Hypothalamus (tissue), 51 donors: ENCODE measurements around the gene ETFRF1.
A peak's percentile ranks its signal among the peaks of the same experiment; 100 is the strongest.

Experiments
- DNase-seq, 51 donors: peaks; one replicate each; lab custom pipeline; 2025; lab: John Stamatoyannopoulos, UW

Gene ETFRF1, protein sequence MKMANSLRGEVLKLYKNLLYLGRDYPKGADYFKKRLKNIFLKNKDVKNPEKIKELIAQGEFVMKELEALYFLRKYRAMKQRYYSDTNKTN

DNA sequence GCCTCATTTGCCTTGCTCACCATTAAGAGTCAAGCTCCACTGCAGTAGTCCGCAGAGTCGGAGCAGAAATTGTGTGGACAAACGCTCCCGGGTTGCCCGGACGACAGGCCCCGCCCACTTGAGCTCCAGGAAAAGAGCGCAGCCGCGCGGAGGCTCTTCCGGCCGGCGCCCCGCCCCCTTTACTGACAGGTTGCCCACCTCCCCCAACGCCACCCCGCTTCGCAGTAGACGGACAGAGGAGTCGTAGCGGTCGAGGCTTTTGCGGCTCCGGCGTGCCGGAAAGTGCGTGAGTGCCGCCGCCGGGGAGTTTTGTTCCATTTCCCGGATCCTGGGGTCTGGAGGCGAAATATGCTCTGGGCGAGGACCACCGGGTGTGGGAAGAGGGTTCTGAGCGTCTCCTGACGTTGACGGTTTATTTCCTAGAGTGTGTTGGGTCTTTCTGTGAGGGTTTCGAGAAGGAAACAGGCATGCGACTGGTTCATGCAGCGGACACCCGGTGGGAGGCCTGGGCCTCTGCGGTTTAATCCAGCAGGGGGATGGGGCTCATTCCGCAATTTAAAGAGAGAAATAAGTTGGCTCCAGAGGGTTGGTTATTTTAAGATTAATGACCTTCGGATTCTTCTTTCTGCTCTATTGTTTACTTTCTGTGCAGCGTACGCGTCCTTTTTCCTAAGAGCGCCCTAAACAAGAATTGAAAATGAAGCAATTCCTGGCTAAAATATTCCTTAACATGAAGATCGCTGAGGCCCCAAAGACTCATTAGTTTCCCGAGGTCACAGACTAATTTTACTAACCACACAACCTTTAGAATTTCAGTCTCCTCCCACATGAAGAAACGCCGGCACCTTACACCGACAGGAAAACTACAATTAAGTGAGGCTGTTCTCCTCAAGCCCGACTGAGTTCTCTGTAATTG, at the start of gene ETFRF1, which contains the start of gene DNAI7:
Gene ETFRF1, plus strand, starts transcription at position 182 of the 916 bp plus-strand sequence. CDS start 8,720 bp downstream, outside the sequence.
Gene DNAI7, minus strand, starts transcription at position 105 of the 916 bp plus-strand sequence. Its CDS starts 82 bp downstream, at position 23.
- peak; percentile 34 to 95 (median 88) for DNase-seq

DNA sequence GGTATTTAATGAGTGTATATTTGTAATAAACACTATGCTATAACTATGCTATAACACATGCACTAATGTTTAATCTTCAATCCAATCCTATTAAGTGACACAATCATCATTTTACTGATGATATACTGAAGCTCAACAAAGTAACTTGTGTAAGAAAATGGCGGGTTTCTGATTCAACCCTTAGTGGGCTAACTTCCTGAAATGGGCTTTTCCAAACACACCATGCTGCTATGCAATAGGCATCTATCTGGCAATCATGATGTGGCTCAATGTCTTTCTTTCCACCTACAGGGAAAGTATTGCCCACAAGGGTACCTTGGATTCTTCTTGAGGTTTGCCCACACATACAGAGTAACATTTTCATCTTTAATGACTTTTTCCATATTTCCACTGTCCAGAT, 48.4 kb upstream of the ETFRF1 start:
- DNase-seq, result no peak

DNA sequence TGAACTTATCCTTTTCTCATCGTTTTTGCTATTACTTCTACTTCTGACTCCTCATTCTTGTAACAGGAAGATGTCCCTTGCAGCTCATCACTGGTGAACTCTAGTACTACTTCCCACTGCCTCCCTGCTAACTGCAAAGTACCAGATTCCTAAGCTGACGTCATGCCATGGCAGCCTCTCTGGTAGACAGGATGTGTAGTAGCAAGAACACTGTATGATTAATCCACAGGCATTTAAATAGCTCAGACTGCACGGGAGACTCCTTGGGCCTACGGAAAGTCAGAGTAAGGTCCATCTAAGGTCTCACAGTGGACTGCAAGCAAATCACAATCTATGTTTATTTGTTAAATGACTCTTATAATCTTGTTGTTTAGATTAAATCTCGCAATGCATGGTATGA, 43.6 kb upstream of the ETFRF1 start:
- DNase-seq, result peak in 1 of 51 donors; percentile 33

DNA sequence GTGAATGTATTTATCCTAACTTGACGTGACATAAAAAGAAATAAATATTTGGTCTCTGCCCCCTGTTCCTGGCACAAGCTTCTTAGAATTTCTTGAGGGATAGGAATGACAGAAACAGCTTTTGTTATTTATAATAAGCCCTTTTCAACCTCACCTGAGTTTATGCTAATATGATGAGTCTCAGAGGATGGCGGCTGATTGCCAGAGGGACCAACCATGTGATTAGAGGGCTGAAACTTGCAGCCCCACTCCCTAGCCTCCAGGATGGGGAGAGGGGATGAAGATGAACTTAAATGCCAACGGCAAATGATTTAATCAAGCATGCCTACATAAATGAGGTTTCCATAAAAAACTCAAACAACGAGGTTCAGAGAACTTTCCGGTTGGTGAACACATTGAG, 43.0 kb upstream of the ETFRF1 start:
- DNase-seq, result no peak

DNA sequence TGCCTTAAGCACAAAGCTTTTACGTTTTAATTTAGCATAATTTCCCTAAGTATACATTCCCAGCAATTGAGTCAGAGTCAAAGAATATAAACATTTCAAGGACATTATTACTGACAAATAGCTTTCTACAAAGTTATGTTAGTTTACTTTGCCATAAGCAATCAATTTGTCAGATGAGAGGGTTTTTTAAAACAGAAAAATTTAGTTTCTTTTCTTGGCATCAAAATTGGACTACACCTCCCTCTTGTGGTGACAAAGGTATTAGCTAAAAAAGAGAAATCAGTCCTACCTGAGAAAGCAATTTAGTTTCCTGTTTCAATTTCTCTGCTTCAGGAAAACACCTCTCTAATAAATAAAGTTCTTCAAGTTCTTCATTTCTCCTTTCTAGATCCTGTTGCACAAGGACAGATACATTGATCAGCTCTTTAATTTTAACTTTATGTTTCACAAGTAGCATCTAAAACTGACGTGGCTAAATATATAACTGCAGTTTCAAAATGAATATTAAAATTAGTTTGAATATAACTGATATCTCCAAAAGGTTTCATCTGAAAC, 39.9 kb upstream of the ETFRF1 start:
- DNase-seq, result no peak

DNA sequence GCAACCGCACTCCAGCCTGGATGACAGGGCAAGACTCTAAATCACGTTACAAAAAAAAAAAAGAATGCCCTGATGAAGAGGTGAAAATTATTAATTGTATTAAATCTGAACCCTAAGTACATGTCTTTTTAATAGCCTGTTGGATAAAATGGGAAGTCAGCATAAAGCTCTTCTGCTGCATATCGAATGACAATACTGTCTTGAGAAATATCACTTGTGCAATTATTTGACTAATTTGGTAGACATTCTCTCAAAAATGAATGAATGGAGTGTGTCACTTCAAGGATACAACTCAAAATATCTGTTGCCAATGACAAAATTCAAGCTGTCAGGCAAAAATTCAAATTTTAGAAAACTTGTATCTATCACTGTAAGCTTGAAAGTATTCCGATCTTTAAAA, 39.0 kb upstream of the ETFRF1 start:
- DNase-seq, result no peak

DNA sequence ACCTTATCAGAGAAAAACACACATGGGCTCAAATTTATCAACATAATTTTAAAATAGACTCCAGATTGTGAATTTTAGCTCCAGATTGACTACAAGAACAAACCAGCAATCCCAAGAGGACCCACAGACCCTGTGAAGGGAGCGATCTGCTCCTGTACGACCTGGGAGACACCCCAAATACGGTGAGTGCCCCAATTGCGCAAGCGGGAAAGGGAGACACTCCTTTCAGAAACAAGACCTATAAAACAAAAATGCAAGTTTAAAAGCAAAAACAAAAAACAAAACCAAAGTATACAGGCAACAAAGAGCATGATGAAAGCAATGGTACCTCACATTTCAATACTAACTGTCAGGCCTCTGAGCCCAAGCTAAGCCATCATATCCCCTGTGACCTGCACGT, 32.2 kb upstream of the ETFRF1 start:
- no peak for DNase-seq

DNA sequence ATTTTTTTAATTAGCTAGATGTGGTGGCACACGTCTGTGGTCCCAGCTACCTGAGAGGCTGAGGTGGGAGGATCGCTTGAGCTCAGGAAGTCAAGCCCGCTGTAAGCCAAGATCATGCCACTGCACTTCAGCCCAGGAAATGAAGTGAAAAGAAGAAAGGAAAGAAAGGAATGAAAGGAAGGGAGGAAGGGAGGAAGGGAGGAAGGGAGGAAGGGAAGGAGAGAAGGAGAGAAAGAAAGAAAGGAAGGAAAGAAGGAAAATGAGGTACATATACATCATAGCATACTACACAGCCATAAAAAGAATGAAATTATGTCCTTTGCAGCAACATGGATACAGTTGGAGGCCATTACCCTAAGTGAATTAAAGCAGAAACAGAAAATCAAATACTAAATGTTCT, 12.3 kb upstream of the ETFRF1 start:
- no peak for DNase-seq

DNA sequence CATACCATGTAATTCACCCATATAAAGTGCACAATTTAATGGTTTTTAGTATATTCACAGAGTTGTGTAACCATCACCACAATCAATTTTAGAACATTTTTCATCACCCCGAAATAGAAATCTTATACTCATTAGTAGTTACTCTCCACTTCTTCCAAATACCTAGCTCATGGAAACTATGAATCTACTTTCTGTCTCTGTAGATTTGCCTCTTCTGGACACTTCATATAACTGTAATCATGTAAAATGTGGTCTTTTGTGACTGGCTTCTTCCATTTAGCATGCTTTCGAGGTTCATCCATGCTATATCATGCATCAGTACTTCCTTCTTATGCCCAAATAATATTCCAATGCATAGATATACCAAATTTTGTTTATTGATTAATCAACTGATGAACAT, 10.9 kb upstream of the ETFRF1 start:
- no peak for DNase-seq

DNA sequence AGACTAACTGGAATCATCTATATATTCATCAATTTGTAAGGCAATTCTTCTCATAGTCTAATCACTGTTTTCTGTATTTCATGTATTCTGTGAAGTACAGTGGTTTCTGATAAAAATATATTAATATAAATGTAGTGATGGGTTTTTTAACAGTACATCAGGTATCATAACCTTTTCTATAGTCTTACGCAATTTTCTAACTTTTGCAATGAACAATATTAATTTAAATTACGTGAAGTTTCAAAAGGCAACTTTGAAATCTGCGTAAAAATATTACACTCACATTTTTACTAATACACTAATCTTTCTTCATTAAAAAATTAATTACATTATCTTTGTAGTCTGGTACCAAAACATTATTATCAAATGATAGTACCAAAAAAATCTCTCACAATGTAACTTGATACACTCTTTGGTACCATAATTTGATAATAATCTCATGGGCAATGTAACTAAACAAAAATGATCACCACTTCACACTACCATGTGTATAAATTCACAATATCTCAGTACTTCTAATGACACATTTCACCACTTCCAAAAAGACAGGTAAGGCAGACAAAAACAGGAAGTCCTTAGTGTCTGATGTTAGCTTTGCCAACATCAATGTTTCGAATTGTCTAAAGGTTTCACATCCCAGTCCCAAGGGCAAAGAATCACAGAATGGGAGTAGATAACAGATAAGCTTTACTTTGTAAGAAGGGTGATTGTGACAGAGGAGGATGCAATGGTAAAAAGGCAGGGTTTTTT, 8.8 kb upstream of the ETFRF1 start:
- no peak for DNase-seq

DNA sequence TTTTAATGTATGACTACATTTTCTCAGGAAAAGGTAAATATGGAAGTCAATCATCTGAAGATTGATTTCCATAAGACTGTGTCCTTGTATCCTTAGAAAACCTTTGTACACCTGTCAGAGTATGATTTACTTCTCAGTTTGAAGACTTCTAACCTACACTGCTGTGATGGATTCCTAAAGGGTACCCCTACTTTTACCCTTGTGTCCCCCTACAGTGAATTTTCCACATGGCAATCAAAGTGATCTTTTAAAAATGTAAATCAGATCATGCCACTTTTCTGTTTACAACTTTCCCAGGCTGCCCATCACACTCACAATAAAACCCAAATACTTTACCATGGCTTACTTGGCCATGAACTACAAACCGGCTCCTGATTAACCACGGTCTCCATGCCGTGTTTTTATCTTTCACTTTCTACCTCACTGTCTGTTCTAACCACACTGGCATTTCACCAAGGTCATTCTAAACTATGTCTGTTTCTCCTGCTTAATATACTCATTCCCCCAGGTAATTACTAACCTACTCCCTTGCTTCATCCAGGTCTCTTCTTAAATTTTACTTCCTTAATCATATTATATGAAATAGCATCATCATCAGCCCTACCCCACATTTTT, 8.1 kb upstream of the ETFRF1 start:
- no peak for DNase-seq

DNA sequence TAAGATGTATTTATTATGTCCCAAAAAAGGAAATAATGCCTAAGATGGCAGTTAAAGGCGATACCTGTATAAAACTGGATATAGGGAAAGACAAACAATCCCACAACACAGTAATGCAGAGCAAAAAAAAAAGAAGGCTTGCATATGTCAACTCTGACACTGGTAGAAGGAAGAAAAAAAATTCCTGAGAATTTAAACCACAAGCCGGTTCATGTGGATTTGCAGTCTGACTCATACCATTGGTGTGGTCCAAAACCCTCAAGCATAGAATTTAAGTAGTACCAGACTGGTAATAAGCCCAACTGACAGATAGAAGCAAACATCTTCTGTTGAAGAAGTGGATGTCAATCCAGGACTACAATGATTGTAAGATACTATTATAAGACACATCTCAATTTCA, 7.3 kb upstream of the ETFRF1 start:
- no peak for DNase-seq

DNA sequence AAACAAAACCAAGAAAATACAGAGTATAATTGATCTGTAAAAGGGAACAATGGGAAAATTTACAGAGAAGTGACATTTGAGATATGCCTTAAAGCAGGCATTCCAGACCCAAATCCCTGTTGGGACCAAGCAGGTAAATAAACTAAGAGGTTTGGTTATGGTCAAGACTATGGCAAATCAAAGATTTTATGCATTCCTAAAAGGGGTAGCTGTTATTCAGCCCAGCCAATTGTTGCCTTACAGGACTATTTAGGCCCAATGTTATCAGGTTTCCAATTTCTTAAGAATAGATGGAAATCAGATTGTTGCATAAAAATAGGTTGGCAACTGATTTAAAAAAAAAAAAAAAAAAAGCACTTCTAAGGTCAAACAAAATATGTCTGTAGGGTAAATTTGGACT, 5.4 kb upstream of the ETFRF1 start:
- no peak for DNase-seq

DNA sequence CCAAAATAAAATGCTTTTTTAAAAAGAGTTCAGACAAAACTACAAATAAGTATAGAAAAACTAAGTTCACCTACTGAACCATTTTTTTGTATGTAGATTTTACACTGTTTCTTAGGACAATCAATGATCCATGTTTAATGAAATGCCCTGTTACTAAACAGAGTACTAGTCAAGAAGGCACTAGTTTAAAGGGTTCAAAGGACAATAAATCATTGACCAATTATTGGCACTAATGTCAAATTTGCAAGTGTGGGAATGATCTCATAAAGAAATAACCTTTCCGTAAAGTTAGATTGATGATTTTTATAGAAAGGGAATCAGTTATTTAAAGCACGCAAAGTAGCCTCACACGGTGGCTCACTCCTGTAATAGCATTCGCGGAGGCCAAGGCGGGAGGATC, 4.2 kb upstream of the ETFRF1 start:
- DNase-seq, result no peak

DNA sequence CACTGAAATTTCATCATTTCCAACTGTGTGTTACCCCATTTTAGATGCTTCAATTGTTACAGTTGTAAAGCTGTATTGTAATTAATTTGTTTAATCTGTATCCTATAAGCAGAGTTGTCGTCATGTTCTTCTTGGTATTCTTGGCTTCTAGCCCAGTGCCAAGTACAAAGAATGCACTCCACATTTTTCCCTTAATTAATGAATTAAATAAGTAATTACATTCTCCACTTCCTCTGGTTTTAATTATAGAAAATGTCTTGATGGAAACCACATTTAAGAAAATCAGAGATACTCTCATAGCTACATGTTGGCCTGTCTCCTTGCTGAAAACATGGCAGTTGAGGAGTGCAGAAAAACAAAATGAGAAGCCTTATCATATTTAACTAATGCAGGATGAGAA, 823 bp upstream of the ETFRF1 start:
- no peak for DNase-seq

DNA sequence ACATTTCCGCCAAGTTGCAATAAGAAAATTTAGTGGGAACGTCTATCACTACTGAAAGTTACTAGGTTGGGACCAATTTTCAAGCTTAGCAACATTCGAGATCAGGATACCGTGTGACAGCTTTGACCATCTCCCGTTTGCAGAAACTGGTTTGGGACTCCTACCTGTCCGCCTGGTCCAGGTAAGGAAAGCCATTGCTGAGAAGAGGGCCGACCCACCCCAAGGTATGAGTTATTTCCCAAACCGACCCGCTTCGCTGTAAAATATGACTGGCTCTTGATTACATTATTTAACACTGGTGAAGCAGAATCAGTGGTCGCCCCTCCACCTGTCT, 348 bp upstream of the ETFRF1 start:
- peak in 1 of 51 donors; percentile 60 for DNase-seq

DNA sequence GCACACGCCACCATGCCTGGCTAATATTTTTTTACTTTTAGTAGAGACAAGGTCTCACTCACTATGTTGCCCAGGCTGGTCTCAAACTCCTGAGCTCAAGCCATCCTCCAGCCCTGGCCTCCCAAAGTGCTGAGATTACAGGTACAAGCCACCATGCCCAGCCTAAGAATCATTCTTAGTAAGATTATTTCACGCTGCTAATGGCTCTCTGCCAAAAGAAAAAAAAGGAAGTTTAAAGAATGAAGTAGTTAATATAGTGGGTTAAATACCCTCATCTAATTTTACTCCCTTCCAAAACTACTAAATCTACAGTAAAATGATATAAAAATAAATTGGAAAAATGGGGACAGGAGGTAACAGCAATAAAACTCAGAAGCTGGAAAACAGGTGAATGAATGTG, 2.6 kb downstream of the ETFRF1 start:
- no peak for DNase-seq

DNA sequence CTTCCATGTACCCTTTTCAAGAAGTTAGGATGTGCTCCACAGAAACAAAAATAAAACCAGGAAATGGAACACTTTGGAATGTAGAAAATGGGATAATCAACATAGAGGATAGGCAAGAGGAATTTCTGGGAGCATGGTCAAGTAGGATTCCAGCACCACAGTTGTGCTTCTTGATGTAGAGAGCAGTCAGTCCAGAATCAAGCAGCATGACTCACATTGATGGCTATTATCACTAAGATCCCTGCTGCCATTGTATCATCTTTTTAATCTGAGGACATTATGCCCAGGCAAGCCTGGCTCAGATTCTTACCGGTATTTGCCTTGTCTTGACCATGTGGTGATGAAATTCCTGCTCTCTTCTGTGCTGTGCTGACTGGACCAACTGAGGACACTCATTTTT, 5.7 kb downstream of the ETFRF1 start:
- no peak for DNase-seq

DNA sequence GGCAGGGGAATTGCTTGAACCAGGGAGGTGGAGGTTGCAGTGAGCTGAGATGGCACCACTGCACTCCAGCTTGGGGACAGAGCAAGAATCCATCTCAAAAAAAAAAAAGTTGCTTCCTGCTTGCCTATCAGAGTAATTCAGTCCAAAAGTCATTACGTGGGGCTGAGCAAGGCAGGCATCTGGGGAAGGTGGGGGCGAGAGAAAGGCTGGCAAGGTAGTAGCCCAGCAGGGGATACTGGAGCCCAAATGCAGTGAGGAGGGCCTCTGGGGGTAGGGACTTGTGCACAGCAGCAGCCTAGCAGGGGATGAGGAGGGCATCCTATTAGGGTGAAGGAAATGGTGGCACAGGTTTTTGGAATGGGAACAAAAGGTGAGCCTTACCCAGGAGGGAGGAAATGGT, 7.1 kb downstream of the ETFRF1 start:
- DNase-seq, result no peak

DNA sequence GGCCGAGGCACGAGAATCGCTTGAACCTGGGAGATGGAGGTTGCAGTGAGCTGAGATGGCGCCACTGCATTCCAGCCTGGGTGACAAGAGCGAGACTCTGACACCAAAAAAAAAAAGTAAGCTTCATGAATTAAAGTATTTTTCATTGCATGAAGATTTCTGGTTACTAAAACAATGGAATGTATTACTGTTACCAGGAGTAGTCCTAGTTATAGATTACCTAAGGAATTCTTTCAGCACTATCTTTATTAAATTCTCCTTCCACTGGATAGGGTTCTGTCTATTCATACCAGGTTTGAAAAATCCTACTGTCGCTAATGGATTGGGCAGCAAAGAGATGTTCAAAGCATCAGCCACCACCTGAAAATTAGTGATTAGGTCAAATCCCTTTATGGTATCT, 12.4 kb downstream of the ETFRF1 start:
- DNase-seq, result no peak

DNA sequence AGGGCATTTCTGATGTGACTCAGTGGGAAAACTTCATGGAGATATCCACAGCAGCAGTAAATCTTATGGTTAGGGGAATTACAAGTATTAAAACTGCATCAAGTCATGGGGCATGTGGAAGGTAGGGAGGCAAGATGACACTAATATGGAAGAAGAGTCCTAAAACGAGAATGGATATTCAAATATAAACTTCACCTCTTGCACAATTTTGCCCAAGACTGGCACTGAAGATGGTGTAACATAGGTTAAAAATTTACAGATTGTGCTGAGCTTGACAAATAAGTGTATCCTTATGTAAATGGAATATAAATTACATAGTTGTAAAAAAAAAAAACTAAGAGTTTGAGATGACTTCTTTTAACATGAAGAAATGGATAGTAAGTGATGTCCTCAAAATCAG, 12.8 kb downstream of the ETFRF1 start:
- no peak for DNase-seq
